Stimulated activated CD4-positive, alpha-beta T cell treated with anti-CD3 and anti-CD28 coated beads, Interleukin-4, amount 100 ng/mL, for 24 hours (primary cell): ENCODE data around the gene LEPR.

Experiments used
- DNase-seq: peaks from one replicate; pipeline ENCODE4 v3.0.0-alpha.2; 2020

The LEPR gene

DNA sequence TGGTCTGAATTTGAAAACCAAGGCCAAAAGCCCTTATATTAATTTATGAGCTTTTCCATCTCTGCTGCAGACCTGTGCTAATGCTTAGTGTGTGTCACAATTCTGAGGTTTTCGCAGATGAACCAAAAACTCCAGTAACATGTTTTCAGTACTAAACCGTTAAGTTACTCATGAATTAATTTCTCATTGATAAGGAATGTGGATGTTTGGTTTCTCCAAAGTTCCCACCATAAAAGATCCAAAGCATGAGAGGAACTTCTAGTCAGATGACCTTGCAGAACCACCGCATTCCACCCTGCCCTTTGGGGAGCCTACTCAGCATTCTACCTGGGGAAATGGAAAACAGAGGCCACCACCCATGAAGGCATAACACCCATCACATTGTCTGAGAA is 7.5 kb upstream of the LEPR start:
- no peak for DNase-seq

DNA sequence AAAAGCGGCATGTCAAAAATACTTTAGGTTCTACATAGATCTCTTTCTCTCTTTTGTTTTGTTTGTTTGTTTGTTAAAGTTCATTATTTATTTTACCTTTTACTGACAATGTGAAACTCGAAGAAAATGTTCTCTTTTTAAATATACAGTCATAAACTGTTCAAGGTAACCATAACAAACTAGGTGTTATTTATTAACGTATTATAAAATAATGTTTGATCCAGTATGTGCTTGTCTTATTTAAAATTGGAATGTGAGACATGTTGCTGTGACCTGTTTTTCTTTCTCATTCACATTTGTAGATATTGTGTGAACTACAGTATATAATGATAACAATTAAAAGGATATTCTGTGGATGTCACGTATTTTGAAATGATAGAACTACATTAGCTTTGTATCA is 5.9 kb upstream of the LEPR start:
- no peak for DNase-seq

DNA sequence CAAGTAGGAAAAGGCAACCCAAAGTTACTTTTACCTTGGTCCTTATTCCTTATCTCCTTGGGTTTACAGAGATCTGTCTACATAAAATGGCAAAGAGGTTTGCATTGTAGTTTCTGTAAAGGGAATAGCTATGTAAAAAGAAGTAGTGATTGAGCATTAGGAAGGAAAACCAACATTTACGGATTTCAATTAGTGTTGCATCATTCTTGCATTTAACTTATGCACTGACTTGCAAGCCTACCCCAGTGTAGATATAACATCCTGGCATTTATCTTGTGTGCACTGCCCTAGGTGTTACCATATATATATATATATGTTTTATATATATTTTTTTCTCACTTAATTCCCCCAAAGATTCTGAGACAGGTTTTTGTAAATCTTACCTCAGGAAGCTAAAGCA is 3.7 kb upstream of the LEPR start:
- DNase-seq, result no peak

DNA sequence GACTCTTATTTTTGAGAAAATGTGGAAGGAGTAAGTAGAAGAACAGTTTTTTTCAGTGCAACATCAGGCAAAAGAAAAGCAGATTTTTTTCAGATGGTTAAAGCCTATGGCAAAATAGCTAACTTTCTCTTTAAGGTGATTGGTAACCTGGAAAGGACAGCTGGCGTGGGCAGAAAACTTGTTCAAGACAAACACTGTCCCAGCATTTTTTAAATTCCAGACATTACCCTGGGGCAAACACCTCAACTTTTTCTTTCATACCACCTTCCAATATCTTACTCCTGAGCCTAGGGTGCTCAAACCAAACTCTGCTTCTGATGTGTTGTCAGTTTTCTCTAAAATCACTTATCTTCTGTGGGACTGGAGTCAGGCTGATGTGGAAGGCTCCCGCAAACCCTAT is 2.7 kb upstream of the LEPR start:
- no peak for DNase-seq

DNA sequence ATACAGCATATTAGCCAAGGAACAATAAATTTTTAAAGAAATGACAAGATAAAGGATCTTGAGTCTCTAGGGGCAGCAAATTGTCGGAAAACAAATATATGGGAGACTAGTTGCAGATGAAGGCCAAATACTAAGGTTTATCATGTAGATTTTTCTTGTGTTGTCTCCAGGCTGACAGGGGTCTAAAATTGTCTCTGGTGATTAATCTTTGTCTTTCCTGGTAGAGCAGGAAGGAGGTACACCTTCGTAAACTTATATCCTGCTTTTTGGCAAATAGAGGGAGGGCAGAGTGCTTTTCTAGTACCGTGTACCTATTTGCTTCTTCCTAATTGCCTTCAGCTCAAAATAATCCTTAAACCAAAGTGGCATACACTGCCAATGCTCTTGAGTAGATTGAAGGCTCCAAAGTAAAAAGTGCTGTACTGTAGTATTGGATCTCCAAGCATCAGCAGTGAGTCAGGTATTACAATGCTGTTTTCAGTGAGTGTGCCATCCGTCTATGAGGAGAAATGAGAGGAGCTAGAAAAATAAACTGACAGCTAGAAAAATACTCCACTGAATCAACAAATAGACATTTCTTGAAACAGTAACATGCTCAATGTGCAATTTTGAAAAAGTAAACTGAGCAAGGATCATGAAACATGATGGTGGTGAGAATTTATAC is 1.8 kb upstream of the LEPR start:
- no peak for DNase-seq

DNA sequence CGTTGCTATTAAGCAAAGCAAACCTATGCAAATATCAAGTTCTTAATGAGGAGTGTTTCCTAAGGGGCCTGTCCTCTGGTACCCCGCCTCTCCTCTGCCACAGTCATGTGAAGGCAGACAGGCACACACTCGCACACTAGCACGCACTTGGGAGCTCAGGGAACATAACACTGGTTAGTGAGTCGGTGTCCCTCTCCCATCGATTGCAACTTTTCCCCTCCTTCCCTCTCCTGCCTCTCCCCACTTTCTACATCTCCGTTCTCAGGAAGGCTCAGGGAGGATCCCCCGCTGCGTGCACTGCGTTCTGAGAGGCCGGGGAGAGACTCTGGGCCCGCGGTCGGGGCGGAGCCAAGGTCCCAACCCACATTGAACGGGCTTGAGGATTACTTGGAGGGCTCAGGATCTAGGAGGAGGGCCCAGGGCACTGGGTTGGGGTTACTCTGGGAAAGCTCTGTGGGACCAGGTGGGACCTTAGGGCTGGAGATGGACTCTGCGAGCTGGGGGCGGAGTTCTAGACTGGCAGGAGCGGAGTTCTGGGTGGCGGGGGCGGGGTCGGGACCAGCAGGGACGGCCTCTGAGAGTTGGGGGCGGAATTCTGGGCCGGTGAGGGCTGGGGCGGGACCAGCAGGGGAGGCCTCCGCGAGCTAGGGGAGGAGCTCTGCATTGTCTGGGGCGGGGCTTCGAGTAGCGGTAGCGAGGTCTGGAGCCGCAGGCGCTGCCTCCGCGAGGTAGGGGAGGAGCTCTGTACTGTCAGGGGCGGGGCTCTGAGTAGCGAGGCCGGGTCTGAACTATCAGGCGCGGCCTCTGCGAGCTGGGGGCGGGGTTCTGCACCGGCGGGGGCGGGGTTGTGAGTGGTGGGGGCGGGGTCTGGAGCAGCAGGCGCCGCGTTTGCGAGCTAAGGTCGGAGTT is 533 bp upstream of the LEPR start:
- peak; percentile 99 for DNase-seq

DNA sequence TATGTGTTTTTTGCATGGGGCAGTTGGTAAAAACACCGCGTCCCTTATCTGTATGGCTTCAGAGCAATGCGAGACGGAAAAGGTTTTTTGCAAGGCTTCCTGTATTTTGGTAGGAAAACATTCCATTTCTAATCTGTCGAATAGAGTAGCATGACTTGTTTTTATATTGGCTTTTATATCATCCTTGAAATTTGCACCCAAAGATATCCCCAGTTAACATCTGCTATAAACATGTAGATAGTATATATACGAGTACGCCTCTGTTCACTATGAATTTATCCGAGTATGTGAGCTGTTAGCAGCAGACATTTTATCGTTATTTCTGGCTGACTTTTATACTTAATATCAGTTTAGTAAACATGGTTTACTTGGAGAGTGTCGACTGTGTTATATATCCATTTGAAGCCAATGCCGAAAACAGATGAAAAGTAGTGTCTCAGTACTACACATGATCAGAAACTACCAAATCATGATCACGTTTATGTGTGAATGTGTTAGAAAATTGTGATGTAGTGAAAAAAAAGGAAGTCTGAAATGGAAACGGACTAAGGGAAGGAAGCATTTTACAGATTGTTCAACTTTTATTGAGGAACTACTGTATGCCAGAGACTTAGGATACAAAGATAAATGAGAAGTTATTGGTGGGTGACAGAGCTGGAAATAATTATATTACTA is 1.0 kb downstream of the LEPR start:
- DNase-seq, result no peak

DNA sequence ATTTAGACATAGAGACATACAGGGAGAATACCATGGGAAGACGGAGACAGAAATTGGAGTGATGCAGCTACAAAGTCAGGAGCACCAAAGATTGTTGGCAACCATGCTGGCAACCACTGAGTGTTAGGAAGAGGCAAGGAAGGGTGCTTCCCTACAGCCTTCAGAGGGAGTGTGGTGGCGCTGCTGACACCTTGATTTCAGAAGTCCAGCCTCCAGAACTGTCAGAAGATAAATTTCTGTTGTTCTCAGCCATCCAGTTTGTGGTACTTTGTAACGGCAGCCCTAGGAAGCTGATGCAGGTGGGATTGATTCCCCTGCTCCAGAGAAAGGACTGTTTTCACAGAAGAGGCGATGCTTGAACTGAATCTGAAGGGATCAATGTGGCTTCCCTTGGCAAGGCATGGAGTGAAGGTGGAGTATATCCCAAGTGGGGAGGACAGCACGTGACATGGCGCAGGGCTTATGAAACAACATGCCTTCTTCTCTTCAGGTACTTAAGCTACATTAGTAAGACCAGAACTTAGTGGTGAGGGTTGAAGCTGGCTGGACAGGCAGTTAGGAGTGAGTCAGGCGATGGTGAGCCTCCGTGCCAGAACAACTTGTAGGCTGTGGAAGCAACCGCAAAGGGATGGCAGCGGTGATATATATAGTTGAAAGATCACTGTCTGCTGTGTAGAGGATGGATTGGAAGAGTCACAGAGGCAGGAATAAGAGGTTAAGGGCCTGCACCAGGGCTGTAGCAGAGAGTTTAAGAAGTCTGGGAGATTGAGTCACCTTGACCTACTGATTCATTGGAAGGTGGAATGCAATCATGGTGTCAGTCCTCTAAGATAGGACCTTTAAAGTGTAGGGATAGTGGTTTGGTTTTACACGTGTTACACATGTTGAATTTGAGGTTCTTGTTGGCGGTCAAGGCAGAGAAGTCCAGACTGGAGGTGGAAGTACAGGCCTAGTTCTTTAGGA is 2.1 kb downstream of the LEPR start:
- no peak for DNase-seq

DNA sequence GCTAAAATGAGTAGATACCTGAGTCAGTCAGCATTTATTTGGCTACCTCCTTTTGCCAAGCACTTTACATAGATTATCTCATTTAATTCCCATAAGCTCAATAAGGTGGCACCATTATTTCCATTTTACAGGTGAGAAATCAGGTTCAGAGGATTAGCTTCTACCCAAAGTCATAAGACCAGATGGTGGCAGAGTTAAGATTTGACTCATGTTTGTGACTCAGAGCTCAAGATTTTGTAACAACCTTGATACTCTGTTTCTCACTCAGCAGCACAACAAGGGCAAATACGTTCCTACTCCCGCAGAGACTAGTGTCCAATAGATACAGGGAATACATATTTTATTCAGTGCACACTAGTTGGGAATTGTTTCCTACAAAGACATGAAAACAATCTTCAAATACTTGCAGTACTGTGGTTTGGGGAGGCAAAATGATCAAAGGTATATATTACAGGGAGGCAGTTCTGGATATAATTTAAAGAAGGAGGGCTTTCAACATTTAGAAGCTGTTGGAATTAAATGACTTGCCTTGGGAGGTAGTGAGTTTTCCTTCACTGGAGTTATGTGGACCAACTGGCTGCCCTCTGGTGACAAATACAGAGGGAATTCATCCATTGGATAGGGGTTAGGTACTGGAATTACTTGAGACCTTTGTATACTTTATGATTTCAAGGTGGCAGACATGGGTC is 3.6 kb downstream of the LEPR start:
- DNase-seq, result peak; percentile 18

DNA sequence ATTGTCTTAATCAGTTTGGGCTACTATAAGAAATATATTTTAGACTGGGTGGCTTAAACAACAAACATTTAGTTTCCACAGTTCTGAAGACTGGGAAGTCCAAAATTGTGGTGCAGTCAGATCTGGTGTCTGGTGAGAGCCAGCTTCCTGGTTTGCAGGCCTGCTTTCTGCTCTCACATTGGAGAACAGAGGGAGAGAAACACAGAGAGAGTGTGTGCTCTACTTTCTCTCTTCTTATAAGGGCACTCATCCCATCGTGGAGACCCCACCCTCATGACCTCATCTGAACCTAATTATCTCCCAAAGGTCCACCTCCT is 4.1 kb downstream of the LEPR start:
- no peak for DNase-seq

DNA sequence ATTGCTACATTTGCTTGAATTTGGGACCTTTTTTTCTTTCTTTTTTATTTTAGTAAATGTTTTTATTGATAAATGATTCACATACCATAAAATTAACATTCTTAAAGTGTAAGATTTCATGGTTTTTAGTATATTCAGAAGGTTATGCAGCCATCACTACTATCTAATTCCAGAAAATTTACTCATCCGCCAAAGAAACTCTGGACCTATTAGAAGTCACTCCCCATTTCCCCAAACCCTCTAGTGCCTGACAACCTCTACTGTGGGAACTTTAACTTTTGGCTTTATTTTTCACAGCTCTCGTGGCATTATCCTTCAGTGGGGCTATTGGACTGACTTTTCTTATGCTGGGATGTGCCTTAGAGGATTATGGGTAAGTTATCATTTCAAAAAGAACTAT is 4.5 kb downstream of the LEPR start:
- no peak for DNase-seq

DNA sequence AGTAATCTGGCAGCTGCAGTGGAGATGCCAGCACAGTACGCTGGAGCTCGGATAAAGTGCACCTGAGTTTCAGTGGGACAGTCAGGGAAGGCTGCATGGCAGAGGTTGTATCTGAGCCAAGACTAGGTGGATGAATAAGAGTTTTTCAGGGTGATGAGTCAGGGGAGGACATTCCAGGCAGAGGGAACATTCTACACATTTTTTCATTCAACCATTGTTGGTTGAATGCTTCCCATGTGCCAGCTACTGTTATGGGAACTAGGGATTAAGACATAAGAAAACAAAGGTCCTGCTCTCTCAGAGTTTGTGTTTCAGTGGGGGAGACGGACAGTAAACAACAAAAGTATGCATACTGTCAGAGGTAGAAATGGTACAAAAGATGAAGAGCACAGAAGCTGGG is 5.2 kb downstream of the LEPR start:
- DNase-seq, result no peak

DNA sequence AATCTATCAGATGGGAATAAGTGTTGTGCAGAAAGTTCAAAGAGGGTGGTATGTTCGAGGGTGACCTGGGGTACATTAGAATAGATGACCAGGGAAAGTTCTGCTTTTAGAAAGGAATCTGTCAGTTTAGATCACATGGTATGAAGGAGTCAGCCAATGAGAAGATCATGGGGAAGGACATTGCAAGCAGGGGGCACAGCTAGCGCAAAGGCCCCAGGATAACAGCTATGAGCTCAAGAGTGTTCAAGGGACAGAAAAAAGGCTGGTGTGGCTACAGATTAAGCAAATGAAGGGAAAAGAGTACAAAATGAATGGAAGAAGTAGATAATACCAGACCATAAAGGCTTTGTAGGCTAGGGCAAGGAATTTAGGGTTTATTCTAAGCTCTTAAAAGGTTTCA is 8.6 kb downstream of the LEPR start:
- no peak for DNase-seq

DNA sequence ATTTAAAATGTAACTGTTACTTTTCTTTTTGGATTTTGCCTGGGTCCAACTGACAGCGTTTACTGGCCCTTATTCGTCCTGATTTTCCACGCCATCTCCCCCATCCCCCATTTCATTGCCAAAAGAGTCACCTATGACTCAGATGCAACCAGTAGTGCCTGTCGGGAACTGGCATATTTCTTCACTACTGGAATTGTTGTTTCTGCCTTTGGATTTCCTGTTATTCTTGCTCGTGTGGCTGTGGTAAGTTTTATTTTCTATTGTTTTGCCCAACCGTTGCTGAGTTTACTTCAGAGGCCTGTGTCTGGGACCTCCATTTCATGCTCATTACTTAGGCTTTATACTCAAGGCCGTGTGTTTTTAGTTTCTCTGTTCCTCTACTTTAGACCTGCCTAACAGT is 9.3 kb downstream of the LEPR start:
- no peak for DNase-seq

DNA sequence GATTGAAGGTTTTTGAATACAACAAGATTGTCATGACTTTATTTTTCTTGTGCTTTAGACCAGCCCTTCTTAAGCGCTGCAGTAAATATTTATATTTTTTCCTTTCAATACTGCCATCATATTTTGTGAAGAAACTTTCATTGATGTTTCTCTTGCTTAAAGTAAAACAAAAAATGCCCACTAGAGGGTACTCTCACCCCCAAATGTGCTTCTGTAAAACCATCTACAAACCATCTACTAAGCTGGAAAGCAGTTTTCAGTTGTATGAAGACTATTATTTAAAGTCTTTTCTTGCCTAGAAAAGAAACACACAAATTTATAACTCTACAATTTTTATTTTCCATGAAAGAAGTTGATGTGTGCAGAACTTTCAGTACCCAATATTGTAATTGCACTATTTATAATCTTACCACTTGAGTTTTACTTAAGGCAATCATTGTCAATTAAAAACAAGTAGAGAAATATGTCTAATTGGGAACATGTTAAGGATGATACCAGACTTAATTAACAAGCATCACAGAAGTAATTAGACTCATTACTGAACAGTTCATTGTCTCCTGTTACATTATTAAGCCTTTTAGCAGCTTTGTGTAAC is 10.7 kb downstream of the LEPR start:
- DNase-seq, result no peak

DNA sequence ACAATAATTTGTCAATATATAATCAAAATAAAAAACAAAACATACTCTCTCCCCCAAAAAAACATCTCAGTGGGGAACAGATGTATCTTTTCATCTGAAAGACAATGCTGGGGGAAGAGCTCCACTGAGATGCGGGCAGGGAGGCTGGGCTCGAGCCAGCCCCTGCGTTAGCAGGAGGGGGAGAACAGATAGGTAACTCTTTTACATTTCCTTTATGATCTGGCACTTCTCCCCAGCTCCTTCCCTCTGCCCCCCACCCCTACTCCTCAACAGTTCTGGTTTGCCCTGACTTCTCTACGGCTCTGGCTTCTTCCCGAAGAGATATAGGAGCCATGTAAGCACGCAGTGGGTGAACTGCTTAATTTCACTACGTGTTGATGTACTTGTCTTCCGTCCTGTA is 12.4 kb downstream of the LEPR start:
- no peak for DNase-seq

DNA sequence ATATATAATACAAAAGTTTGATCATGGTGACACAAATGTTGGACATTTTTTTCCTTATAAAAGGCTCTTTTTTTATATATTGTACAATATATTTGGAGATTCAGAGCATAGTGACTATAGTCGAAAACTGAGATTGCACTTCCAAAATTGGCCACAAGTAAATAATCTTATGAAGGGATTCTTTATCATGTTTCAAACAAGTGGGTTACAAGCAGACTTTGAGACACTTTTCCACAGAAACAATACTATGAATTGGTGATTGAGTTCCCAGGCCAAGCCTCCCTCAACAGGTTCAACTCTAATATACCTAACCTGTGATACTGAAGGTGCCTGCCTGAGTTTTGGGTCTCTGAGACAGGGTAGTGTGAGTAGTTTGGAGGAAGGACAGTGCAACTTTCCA is 13.8 kb downstream of the LEPR start:
- no peak for DNase-seq

DNA sequence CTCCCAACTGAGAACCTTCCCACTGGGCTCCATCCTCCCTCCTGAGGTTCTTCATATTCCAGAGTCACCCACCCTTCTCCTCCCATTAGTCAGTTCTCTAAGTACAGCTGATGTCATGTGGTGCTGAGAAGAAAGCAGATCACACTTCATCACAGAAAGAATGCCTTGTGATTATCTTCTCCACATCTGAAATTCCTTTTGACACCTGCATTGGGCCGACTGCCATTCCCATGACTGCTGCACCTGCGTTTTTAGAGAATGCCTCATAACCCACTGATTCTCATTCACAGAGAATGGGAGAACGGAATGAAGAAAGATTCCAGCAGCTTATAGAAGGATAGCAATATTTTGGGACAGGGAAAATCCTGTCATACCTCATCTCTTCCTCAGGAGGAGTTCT is 14.3 kb downstream of the LEPR start:
- DNase-seq, result no peak

DNA sequence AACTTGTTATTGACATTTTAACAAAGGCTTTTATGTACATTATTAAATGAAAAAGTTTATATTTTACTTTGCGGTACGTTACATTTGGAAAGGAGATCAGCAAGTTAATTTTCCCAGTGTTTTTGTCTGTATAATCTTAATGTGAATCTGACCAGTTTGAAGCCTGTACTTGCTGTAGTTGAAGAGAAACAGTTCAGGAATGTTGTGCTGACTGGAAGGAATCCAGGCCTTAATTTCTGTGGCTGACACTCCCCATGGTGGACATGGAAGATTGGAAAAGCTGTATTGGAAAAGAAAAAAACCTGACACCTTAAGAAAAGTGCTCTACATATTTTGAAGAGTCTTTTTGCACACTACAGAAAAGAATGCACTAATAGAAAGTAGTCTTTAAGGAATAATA is 15.5 kb downstream of the LEPR start:
- DNase-seq, result no peak

DNA sequence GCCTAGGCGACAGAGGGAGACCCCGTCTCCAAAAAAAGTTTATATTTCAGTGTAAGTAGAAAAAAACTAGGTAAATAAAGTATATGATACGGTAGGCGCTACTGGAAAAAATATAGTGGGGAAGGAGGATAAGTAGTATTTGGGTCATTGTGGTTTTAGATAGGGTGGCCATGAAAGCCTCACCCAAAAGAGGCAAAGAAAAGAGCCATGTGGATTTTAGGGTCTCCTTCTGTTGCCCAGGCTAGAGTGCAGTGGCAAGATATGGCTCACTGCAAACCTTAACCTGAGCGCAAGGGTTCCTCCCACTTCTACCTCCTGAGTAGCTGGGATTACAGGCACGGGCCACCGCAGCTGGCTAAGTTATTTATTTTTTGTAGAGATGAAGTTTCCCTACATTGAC is 17.1 kb downstream of the LEPR start:
- DNase-seq, result no peak

DNA sequence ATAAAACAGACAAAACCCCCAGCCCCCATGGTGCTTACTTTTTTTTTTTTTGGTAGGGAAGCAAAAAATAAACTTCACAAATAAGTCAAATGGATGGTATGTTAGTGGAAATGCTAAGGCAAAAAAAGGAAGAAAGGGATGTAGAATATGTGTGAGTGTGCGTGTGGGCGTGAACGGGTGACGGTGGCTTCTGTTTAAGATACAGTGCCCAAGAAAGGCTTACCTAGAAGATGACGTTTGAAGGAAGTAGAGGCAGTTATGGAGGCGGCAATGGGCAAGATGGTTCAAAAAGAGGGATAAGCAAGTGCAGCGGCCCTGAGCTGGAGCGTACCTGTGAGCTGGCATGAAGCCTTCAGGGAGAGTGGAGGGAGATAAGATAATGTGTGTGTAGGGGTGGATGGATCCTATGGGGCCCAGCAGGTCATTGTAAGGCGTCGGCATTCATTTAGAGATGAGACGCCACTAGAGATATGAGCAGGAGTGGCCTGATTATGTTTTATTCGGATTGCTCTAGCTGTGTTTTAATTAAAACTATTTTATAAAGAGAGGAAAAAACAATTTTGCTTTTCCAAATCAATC is 19.9 kb downstream of the LEPR start:
- DNase-seq, result no peak

DNA sequence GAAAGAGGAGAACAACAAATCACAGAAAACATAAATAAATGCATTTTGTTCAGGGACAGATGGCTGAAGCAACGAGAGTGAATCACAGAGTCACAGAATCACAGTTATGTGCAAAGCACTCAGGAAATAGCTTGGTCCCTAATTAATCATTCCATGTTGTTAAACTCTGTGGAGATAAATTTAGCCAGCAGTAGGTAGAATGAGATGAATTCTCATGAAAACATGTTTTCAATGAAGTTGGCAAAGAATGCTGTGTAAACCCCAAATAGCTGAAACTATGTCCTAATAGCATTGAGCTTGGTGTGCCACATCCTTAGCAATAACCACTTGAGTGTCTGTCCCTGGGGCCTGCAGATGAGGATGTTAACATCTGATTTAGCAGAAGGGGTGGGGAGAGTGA is 20.4 kb downstream of the LEPR start:
- DNase-seq, result no peak
